ENCODE measurements around the gene ZNF428.

DNA sequence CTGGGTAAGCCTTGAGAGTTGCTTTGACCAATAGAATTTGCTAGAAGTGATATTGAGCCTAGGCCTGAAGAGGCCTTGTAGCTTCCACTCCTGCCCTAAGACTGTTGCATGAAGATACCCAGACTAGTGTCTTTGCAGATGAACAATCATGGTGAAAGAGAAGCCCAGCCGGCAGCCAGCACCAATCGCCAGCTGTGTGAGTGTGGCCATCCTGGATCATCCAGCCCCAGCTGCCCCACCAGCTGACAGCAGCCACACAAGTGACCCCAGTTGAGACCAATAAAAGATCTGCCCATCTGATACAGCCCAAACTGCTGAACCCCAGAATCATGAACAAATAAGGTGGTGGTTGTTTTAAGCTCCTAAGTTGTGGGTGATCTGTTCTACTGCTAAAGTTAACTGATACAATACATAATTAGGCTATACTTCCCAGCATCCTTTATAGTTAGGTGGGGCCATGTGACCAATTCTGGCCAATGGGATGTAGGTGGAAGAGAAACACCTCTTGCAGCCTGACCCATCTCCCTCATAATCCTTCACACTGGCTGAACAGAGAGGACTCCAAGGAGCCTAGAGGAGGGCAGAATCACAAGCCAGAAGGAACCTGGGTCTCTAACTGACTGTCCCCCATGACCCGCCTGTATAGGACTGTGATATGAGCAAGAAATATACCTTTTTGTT lies 9.4 kb upstream of the ZNF428 start:
- TF ChIP-seq, protein P1, sequence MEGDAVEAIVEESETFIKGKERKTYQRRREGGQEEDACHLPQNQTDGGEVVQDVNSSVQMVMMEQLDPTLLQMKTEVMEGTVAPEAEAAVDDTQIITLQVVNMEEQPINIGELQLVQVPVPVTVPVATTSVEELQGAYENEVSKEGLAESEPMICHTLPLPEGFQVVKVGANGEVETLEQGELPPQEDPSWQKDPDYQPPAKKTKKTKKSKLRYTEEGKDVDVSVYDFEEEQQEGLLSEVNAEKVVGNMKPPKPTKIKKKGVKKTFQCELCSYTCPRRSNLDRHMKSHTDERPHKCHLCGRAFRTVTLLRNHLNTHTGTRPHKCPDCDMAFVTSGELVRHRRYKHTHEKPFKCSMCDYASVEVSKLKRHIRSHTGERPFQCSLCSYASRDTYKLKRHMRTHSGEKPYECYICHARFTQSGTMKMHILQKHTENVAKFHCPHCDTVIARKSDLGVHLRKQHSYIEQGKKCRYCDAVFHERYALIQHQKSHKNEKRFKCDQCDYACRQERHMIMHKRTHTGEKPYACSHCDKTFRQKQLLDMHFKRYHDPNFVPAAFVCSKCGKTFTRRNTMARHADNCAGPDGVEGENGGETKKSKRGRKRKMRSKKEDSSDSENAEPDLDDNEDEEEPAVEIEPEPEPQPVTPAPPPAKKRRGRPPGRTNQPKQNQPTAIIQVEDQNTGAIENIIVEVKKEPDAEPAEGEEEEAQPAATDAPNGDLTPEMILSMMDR (IDR thresholded peaks at IDR 0.05; ENCODE audit: low read depth, low read length, poor library complexity, severe bottlenecking), result no peak
- TF ChIP-seq EZH2phosphoT487 (IDR thresholded peaks at IDR 0.05; ENCODE audit: borderline replicate concordance, low read length), result no peak
